HK-2 (cell line): ENCODE data around the gene TCAP.
"Not testable (repeated sequence)": the region's sequence is repeated elsewhere in the genome, so short reads cannot be mapped to it uniquely, and the experiment has no call there.

Source experiments
- DNase-seq: peaks from one replicate; pipeline ENCODE4 v3.0.0-alpha.2; 2018; ENCODE audit not compliant: unreplicated experiment

Gene TCAP

GRCh38 chr17:39704821-39705551 is 39.8 kb downstream of the TCAP start:
- DNase-seq = no peak

DNA sequence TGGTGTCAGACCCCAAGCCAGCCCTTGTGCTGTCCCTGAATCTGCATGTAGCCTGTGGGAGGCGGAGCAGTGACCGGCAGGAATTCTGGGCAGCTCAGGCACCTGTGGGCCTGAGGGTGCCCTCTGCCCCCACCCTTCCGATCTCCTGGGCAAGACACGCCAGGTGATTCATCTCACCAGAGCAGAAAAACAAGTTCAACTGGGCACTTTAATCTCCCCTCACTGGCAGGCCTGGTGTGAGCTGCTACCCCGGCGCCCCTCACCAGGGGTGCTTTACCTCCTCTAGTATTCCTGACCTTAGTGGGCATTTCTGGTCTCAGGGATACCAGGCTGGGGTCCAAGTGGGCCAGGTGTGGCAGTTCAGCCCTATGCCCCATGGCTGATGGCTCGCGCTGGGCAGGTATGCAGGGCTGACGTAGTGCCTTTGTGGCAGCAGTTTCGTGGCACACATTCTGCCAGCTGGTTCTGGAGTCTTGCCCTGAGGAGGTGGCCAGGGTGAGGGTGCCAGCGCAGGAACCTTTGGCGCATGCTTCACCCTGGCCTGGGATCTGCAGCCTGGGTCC is 40.7 kb downstream of the TCAP start:
- DNase-seq = no peak

GRCh38 chr17:39706383-39706782 is 41.2 kb downstream of the TCAP start:
- DNase-seq = no peak

GRCh38 chr17:39706921-39707337 is 41.8 kb downstream of the TCAP start:
- no peak for DNase-seq

GRCh38 chr17:39709319-39709997 is 44.3 kb downstream of the TCAP start:
- no peak for DNase-seq

GRCh38 chr17:39709998-39710964 is 45.1 kb downstream of the TCAP start:
- DNase-seq = no peak

DNA sequence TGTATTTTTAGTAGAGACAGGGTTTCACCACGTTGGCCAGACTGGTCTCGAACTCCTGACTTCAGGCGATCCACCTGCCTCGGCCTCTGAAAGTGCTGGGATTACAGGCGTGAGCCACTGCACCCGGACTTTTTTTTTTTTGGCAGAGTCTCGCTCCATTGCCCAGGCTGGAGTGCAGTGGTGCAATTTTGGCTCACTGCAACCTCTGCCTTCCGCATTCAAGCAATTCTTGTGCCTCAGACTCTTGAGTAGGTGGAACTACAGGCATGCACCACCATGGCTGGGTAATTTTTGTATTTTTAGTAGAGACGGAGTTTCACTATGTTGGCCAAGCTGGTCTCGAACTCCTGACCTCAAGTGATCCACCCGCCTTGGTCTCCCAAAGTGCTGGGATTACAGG is 45.9 kb downstream of the TCAP start:
- not testable (repeated sequence) for DNase-seq

DNA sequence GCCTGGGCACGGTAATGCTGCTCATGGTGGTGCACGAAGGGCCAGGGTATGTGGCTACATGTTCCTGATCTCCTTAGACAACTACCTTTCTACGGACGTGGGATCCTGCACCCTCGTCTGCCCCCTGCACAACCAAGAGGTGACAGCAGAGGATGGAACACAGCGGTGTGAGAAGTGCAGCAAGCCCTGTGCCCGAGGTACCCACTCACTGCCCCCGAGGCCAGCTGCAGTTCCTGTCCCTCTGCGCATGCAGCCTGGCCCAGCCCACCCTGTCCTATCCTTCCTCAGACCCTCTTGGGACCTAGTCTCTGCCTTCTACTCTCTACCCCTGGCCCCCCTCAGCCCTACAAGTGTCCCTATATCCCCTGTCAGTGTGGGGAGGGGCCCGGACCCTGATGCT is 46.7 kb downstream of the TCAP start:
- DNase-seq = no peak

- no peak for DNase-seq
Observed at GRCh38 chr17:39714234-39714633, 49.1 kb downstream of the TCAP start.

DNA sequence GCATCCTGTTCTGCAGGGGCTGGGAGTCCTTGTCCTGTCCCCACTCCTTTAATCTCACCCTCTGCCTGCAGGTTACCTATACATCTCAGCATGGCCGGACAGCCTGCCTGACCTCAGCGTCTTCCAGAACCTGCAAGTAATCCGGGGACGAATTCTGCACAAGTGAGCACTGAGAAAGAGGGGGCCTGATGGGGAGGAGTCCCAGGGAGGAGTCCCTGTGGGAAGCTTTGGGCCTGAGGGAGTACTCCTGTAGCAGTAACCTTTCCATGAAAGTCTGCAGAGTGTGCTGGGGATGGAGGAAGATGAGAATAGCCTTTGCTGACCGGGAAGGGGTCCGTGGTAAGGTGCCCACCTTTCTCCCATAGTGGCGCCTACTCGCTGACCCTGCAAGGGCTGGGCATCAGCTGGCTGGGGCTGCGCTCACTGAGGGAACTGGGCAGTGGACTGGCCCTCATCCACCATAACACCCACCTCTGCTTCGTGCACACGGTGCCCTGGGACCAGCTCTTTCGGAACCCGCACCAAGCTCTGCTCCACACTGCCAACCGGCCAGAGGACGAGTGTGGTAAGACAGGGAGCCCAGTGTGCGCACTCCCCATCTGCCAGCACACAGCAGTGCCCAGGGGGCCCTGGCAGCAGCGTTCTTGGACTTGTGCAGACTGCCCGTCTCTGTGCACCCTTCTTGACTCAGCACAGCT is 50.4 kb downstream of the TCAP start:
- DNase-seq = no peak
